ENCODE results near the gene HYDIN. TPM values are rescaled to one million over a fixed set of nuclear protein-coding genes. Genes with fewer than 3 reads are reported as not detected.

Gene HYDIN
- total and polyA plus RNA-seq, 7 donors, result under 0.01 to 7.5 (median 1.6) TPM; not detected in 1

Small RNAs within 50 kb of the gene (small RNA-seq; reads per million reads assigned to genes)
- gene RNU6ATAC25P, result 0 reads per million in 3 donors

Other genes with a start within 250 kb of the HYDIN start
- 10 to 100 TPM; 15.5 to 25.7 (median 20.4) TPM for gene CMTR2, start 58.7 kb upstream of the HYDIN start, total RNA-seq
- gene CMTR2, start 58.7 kb upstream of the HYDIN start, polyA plus RNA-seq, result 1 to 10 TPM; 4.8 to 9.7 (median 7.9) TPM
- gene CALB2, start 128.0 kb upstream of the HYDIN start, total RNA-seq, result 1 to 10 TPM; 3.3 to 8.2 (median 5.2) TPM
- gene CALB2, start 128.0 kb upstream of the HYDIN start, polyA plus RNA-seq, result 1 to 10 TPM in 2 of 3 donors, not detected in 1; 1.2 to 5.2 TPM
- gene TLE7, start 211.3 kb upstream of the HYDIN start, total RNA-seq, result not detected
- not detected for gene TLE7, start 211.3 kb upstream of the HYDIN start, polyA plus RNA-seq
- 10 to 100 TPM in 1 of 4 donors, 1 to 10 TPM in 3; 3.9 to 11.6 (median 7.5) TPM for gene ZNF23, start 231.5 kb upstream of the HYDIN start, total RNA-seq
- gene ZNF23, start 231.5 kb upstream of the HYDIN start, polyA plus RNA-seq, result 1 to 10 TPM; 3.0 to 5.4 (median 5.3) TPM

Measured in sigmoid colon (tissue), 7 donors.